Spleen (tissue), 13 donors: ENCODE data around the gene RAD51B. TPM values are rescaled to one million over a fixed set of nuclear protein-coding genes. Genes with fewer than 3 reads are reported as not detected.
A peak's percentile ranks its signal among the peaks of the same experiment; 100 is the strongest.

ENCODE experiments used
- DNase-seq: peaks from one replicate; pipeline ENCODE4 v3.0.0-alpha.2; 2020
- H3K27ac ChIP-seq, 8 donors: fragments of 200-600 bp; sonication (generic) in 7 of 8; 1 replicate in 4 of 8; 2 replicates in 4 of 8; pipeline versions ENCODE4 v1.5.0 to v1.8.0; 2016 to 2021; ENCODE audit warnings: inconsistent platforms in 4 of 8, mild to moderate bottlenecking in 4 of 8, moderate library complexity in 1 of 8
- H3K27me3 ChIP-seq, 7 donors: fragments of 200-600 bp; sonication (generic) in 6 of 7; replicated peaks in 1 of 7; 1 replicate in 4 of 7; 2 replicates in 3 of 7; pipeline versions ENCODE4 v1.5.0 to v1.8.0; 2016 to 2021; ENCODE audit warnings: inconsistent platforms in 3 of 7, mild to moderate bottlenecking in 1 of 7
- H3K36me3 ChIP-seq, 6 donors: fragments of 200-600 bp; sonication (generic) in 5 of 6; 1 replicate in 4 of 6; 2 replicates in 2 of 6; pipeline versions ENCODE4 v1.5.0 to v1.8.0; 2016 to 2021; ENCODE audit warnings: inconsistent platforms in 2 of 6
- H3K4me1 ChIP-seq, 6 donors: fragments of 200-600 bp; sonication (generic) in 5 of 6; 1 replicate in 3 of 6; 2 replicates in 3 of 6; pipeline versions ENCODE4 v1.5.0 to v1.8.0; 2016 to 2021; ENCODE audit warnings: inconsistent platforms in 3 of 6
- H3K4me3 ChIP-seq, 8 donors: fragments of 200-600 bp; sonication (generic) in 7 of 8; 1 replicate in 4 of 8; 2 replicates in 4 of 8; pipeline versions ENCODE4 v1.5.0 to v1.8.0; 2016 to 2021; ENCODE audit warnings: inconsistent platforms in 4 of 8, mild to moderate bottlenecking in 4 of 8, moderate library complexity in 2 of 8
- H3K9me3 ChIP-seq, 8 donors: fragments of 200-600 bp; sonication (generic) in 7 of 8; 1 replicate in 4 of 8; 2 replicates in 4 of 8; pipeline versions ENCODE4 v1.5.0 to v1.8.0; 2016 to 2021; ENCODE audit warnings: inconsistent platforms in 4 of 8
- CTCF ChIP-seq, 11 experiments: fragments of 200-600 bp in 7 of 11; fragments of 450-650 bp in 4 of 11; sonication (generic) in 4 of 11; IDR thresholded peaks in 8 of 11; conservative IDR thresholded peaks in 3 of 11; 1 replicate in 7 of 11; 2 replicates in 4 of 11; pipeline versions ENCODE4 v1.4.0 to v1.8.0; 2016 to 2021; ENCODE audit warnings: antibody characterized with exemption in 11 of 11, inconsistent platforms in 4 of 11, mild to moderate bottlenecking in 1 of 11
- POLR2A ChIP-seq, 3 donors: fragments of 450-650 bp; IDR thresholded peaks; one replicate each; pipeline ENCODE4 v1.5.1; 2017; ENCODE audit warnings: antibody characterized with exemption in 3 of 3, mild to moderate bottlenecking in 1 of 3
- POLR2AphosphoS5 ChIP-seq, 3 donors: sonication (generic); formaldehyde crosslinking; IDR thresholded peaks; one replicate each; pipeline ENCODE4 v1.5.1; 2017; ENCODE audit warnings: antibody characterized with exemption in 3 of 3
- WGBS, 5 donors: extraction: QIAGEN DNeasy Blood & Tissue Kit in 3 of 5; methylation state at CpG; one replicate each; pipeline versions ENCODE4 v1.1.5 to v1.1.7; 2013 to 2018; 5-methylcytosine and 5-hydroxymethylcytosine counted together
- intact Hi-C: fragments of 100-400 bp; cut with DNase I; formaldehyde crosslinking; loops from one replicate; pipeline ENCODE4 v1.15.0; 2023; ENCODE audit warnings: low total_unique reads
- long read RNA-seq, 2 donors: transcript quantifications; one replicate each; lab custom pipeline, GENCODE V29; 2026
- polyA plus RNA-seq, 3 donors: library from polyadenylated mRNA; stranded (reverse); fragments of 200-250 nt; gene quantifications; one replicate each; pipeline ENCODE4 v1.2.1, GENCODE V29; 2013
- total RNA-seq, 7 donors: library from RNA; depleted of rRNA in 3 of 7; stranded (reverse); fragments of >200 nt in 3 of 7; fragmentation: NEBNext Ultra II Directional in 4 of 7; extraction: Animal tissue kit (Norgen Biotek cat#: 25700) in 4 of 7; gene quantifications; one replicate each; pipeline versions ENCODE4 v1.1.0 to v1.2.1, GENCODE V29; 2016 to 2021
- donor health status: healthy with polysubstance abuse.
- donor health status: DM: no; HTN: no; CAD: no; lungs with moderate emphysema.
- donor health status: DM: no; HTN: no; CAD: no.
- donor health status: Bipolar disorder and iron deficiency.
- donor health status: healthy.
- donor health status: DM: no; HTN: no; CAD: no.
- donor health status: DM: yes; HTN: yes; CAD: no.

The RAD51B gene
- total RNA-seq, result 10 to 100 TPM; 28.5 to 43.7 (median 34.1) TPM
- polyA plus RNA-seq, result 1 to 10 TPM; 4.2 to 5.0 (median 4.9) TPM
- long read RNA-seq, donor 1, partial matches to known transcripts, result 0 of 1 reads
- long read RNA-seq, donor 1, other reads (novel, unspliced or antisense), result 0 of 1 reads
- long read RNA-seq, donor 2, result 0 reads

GRCh38 chr14:67819563-67820421 lies at the start of gene RAD51B:
TSS of gene RAD51B (plus strand) at chr14:67819779.
- 1 to 2% (median 1%) methylated on average over 30 of the region's 30 CpGs for WGBS, 5 donors
- H3K4me1 ChIP-seq, result peaks cover 30 to 59% (median 44%) of the 10 kb centered on the region in 6 donors
- no peaks in the 10 kb centered on the region for H3K27me3 ChIP-seq
- intact Hi-C loops, result no loop called here
- peak within 1 kb of the TSS; percentile 74 to 90 (median 84) for H3K27ac ChIP-seq
- TF ChIP-seq POLR2A (IDR thresholded peaks at IDR 0.05) (peak in 1 of 3 donors; percentile 26), CTCF (IDR thresholded peaks at IDR 0.05 in 8 of 11, conservative IDR thresholded peaks at IDR 0.05 in 3 of 11) (no peak), POLR2AphosphoS5 (IDR thresholded peaks at IDR 0.05) (peak in 2 of 3 donors; percentile 69 to 82)
- peak within 1 kb of the TSS; percentile 80 to 94 (median 86) for H3K4me3 ChIP-seq
- H3K9me3 ChIP-seq, result no peaks in the 10 kb centered on the region
- DNase-seq, result peak; percentile 90
- peaks cover 0 to 12% (median 4%) of the 10 kb centered on the region in 6 donors for H3K36me3 ChIP-seq

- peaks cover 15 to 100% (median 96%) of the 10 kb centered on the region in 6 donors for H3K36me3 ChIP-seq
- no peak for DNase-seq
- no peak overlapping the region for H3K27ac ChIP-seq
- no peaks in the 10 kb centered on the region for H3K27me3 ChIP-seq
- intact Hi-C loops, result no loop called here
- H3K4me1 ChIP-seq, result no peaks in the 10 kb centered on the region
- TF ChIP-seq POLR2AphosphoS5 (IDR thresholded peaks at IDR 0.05), result no peak
- no peak for TF ChIP-seq CTCF (IDR thresholded peaks at IDR 0.05 in 8 of 11, conservative IDR thresholded peaks at IDR 0.05 in 3 of 11)
- TF ChIP-seq POLR2A (IDR thresholded peaks at IDR 0.05), result no peak
- H3K4me3 ChIP-seq, result no peak overlapping the region
- 94 to 97% (median 96%) methylated on average over 5 of the region's 5 CpGs for WGBS, 5 donors
- H3K9me3 ChIP-seq, result no peaks in the 10 kb centered on the region
Measured at GRCh38 chr14:67773844-67774377, 45.7 kb upstream of the RAD51B start.

DNA sequence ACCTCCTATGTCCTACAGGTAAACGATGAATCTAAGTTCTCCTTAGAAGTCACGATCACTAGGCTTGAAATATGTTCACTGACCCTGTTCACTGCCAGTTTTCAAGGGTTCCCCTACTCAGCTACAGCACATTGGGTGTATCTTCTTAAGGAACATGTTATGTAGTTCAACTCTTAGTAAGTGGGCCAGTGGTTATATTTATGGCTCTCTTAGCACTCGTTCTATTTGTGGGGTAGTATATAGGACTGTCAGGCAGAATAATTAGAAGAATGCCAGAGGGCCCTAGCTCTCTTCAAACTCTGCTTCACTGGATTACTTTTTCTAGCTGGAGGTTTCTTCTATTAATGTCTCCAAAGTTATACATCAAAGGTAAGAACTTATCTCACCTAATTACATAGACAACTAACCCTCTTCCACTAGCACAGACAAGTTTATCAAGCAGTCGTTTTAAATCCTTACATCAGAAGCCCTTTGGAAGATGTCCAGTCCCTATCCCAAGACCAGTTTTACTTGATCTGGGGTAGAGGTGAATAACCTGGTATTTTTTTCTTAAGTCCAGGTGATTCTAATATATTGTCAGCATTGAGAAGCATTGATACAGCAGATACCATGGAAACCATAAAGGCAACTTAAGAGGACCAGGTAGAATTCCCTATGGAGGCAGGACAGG lies 42.8 kb upstream of the RAD51B start:
- Histone ChIP-seq H3K27ac (no peak overlapping the region), H3K4me3 (no peak overlapping the region), H3K27me3 (no peaks in the 10 kb centered on the region), H3K36me3 (peaks cover 12 to 100% (median 98%) of the 10 kb centered on the region in 6 donors), H3K9me3 (no peaks in the 10 kb centered on the region), H3K4me1 (no peaks in the 10 kb centered on the region)
- 71 to 95% (median 91%) methylated on average over 4 of the region's 4 CpGs for WGBS, 5 donors
- DNase-seq, result no peak
- TF ChIP-seq POLR2A (IDR thresholded peaks at IDR 0.05) (no peak), CTCF (IDR thresholded peaks at IDR 0.05 in 8 of 11, conservative IDR thresholded peaks at IDR 0.05 in 3 of 11) (no peak), POLR2AphosphoS5 (IDR thresholded peaks at IDR 0.05) (no peak)
- intact Hi-C loops, result no loop called here
